ENCODE measurements around the gene KCNIP4.

DNA sequence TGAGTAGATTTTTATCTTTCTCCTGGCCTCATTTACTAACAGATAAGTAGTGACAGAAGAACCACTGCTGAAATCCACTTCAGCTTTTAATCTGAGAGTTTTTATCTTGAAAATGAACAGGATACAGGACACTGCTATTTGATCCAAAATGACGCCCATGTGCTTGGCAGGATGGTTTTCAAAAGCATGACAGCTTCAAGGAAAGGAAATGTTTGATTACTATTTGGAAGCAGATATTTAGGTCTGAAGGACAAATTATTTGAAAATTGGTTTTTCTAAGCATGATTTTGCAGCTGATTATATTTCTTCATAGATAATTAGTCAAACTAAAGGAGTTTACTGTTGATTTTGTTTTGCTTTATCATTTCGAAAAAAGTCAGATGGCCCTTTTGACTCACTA, 1237.2 kb downstream of the KCNIP4 start:
- TF ChIP-seq YY1 (IDR thresholded peaks at IDR 0.05; ENCODE audit: insufficient read depth, insufficient read length) (no peak), SUZ12 (IDR thresholded peaks at IDR 0.05; ENCODE audit: extremely low read depth, insufficient read depth, insufficient read length) (no peak)
